ENCODE results near the gene GRIFIN.

GRCh38 chr7:2492038-2492437 lies 15.8 kb upstream of the GRIFIN start:
- TF ChIP-seq CTCF (IDR thresholded peaks at IDR 0.05), result no peak
- TF ChIP-seq POLR2A (IDR thresholded peaks at IDR 0.05), result no peak
